HepG2 (cell line): ENCODE results near the gene TRIM31. TPM values are rescaled to one million over a fixed set of nuclear protein-coding genes. Genes with fewer than 3 reads are reported as not detected.

Experiments used
- ARID4A ChIP-seq: sonication (generic); formaldehyde crosslinking; IDR thresholded peaks from 2 replicates; pipeline ENCODE4 v1.5.0; 2020; ENCODE audit warnings: mild to moderate bottlenecking, missing genetic modification reagents, borderline replicate concordance
- FOXO1 ChIP-seq: sonication (generic); formaldehyde crosslinking; IDR thresholded peaks from 2 replicates; pipeline ENCODE4 v1.4.0; 2020; ENCODE audit warnings: missing genetic modification reagents
- HNF1A ChIP-seq, 2 experiments: sonication (generic) in 1 of 2; formaldehyde crosslinking in 1 of 2; IDR thresholded peaks; 2 replicates each; pipeline versions ENCODE4 v1.4.0 to v1.6.1; 2016 to 2020; ENCODE audit warnings: borderline replicate concordance in 1 of 2, low read depth in 1 of 2, mild to moderate bottlenecking in 1 of 2, missing genetic modification reagents in 1 of 2
- ISX ChIP-seq: sonication (generic); formaldehyde crosslinking; conservative IDR thresholded peaks from 2 replicates; pipeline ENCODE4 v1.5.0; 2020; ENCODE audit warnings: missing genetic modification reagents
- NFATC3 ChIP-seq: sonication (generic); formaldehyde crosslinking; IDR thresholded peaks from 2 replicates; pipeline ENCODE4 v1.5.1; 2020; ENCODE audit warnings: mild to moderate bottlenecking, missing genetic modification reagents
- NFE2 ChIP-seq: sonication (generic); formaldehyde crosslinking; IDR thresholded peaks from 2 replicates; pipeline ENCODE4 v1.4.0; 2020; ENCODE audit warnings: missing genetic modification reagents
- NR1H2 ChIP-seq: sonication (generic); formaldehyde crosslinking; IDR thresholded peaks from 2 replicates; pipeline ENCODE4 v1.8.1; 2022; ENCODE audit warnings: low read depth, missing genetic modification reagents, borderline replicate concordance
- RFX3 ChIP-seq: IDR thresholded peaks from 2 replicates; pipeline ENCODE4 v1.6.1; 2016; ENCODE audit warnings: missing biosample characterization, missing genetic modification reagents
- TEF ChIP-seq: sonication (generic); formaldehyde crosslinking; IDR thresholded peaks from 2 replicates; pipeline ENCODE4 v1.5.0; 2020; ENCODE audit warnings: missing genetic modification reagents
- TRAFD1 ChIP-seq: sonication (generic); formaldehyde crosslinking; IDR thresholded peaks from 2 replicates; pipeline ENCODE4 v1.5.1; 2020; ENCODE audit warnings: missing genetic modification reagents, mild to moderate bottlenecking, borderline replicate concordance
- ZBTB7B ChIP-seq: sonication (generic); formaldehyde crosslinking; IDR thresholded peaks from 2 replicates; pipeline ENCODE4 v1.4.0; 2020; ENCODE audit warnings: missing genetic modification reagents
- ZNF446 ChIP-seq: sonication (generic); formaldehyde crosslinking; IDR thresholded peaks from 2 replicates; pipeline ENCODE4 v1.5.0; 2020; ENCODE audit warnings: mild to moderate bottlenecking, missing genetic modification reagents
- ZNF468 ChIP-seq: sonication (generic); formaldehyde crosslinking; IDR thresholded peaks from 2 replicates; pipeline ENCODE4 v1.8.0; 2022; ENCODE audit warnings: mild to moderate bottlenecking, moderate library complexity, missing genetic modification reagents
- ZNF512B ChIP-seq: sonication (generic); formaldehyde crosslinking; IDR thresholded peaks from 2 replicates; pipeline ENCODE4 v1.5.1; 2020; ENCODE audit warnings: missing genetic modification reagents, mild to moderate bottlenecking, borderline replicate concordance
- ZNF879 ChIP-seq: sonication (generic); formaldehyde crosslinking; IDR thresholded peaks from 2 replicates; pipeline ENCODE4 v1.8.1; 2023; ENCODE audit warnings: missing genetic modification reagents
- polyA plus RNA-seq, 8 experiments: library from polyadenylated mRNA; depleted of rRNA in 3 of 8; stranded (reverse) in 7 of 8; unstranded in 1 of 8; fragments of >200 nt; fragmentation: Illumina TruSeq in 4 of 8; extraction: Trizol in 4 of 8; gene quantifications; 2 replicates each; pipeline versions ENCODE4 v1.2.1 to v1.2.3, GENCODE V29; 2011 to 2016; ENCODE audit warnings: low read depth in 4 of 8, missing spikeins in 1 of 8, mixed read lengths in 1 of 8; ENCODE audit not compliant: insufficient read depth in 1 of 8
- total RNA-seq, 5 experiments: library from RNA; depleted of rRNA; stranded (reverse); fragments of >200 nt; fragmentation: Illumina TruSeq; extraction: Trizol; gene quantifications; 2 replicates each; pipeline ENCODE4 v1.2.3, GENCODE V29; 2016; ENCODE audit warnings: low read depth in 1 of 5

The TRIM31 gene
- total and polyA plus RNA-seq, 2 of the 13 experiments (the other 11 are each of a cell fraction or from before 2014, with no cell fraction given): 0.13 to 0.51 TPM

GRCh38 chr6:30061858-30062458 lies 50.9 kb downstream of the TRIM31 start (continued):
- TF ChIP-seq HNF1A (IDR thresholded peaks at IDR 0.05; ENCODE audit: low read depth) (no peak), HNF1A (CRISPR knock-in tag; IDR thresholded peaks at IDR 0.05; ENCODE audit: borderline replicate concordance) (no peak), NR1H2 (CRISPR knock-in tag) (no peak), ZNF468 (CRISPR knock-in tag) (no peak), FOXO1 (CRISPR knock-in tag) (no peak), TEF (CRISPR knock-in tag) (no peak), ZNF879 (CRISPR knock-in tag) (no peak), ARID4A (CRISPR knock-in tag) (no peak), NFATC3 (CRISPR knock-in tag) (no peak), RFX3 (CRISPR knock-in tag) (no peak), ZBTB7B (CRISPR knock-in tag) (no peak), ZNF446 (CRISPR knock-in tag) (no peak; the same call in 1 of the 2 replicates), ZNF512B (CRISPR knock-in tag) (no peak), NFE2 (CRISPR knock-in tag) (no peak), TRAFD1 (CRISPR knock-in tag) (peak; percentile 67; the same call in 1 of the 2 replicates), ISX (CRISPR knock-in tag) (no peak)
